ENCODE results near the gene GNA15. TPM values are rescaled to one million over a fixed set of nuclear protein-coding genes. Genes with fewer than 3 reads are reported as not detected.

GNA15 gene
- total RNA-seq, 2 experiments from 2014 or later = 44.1 to 45.5 TPM

DNA sequence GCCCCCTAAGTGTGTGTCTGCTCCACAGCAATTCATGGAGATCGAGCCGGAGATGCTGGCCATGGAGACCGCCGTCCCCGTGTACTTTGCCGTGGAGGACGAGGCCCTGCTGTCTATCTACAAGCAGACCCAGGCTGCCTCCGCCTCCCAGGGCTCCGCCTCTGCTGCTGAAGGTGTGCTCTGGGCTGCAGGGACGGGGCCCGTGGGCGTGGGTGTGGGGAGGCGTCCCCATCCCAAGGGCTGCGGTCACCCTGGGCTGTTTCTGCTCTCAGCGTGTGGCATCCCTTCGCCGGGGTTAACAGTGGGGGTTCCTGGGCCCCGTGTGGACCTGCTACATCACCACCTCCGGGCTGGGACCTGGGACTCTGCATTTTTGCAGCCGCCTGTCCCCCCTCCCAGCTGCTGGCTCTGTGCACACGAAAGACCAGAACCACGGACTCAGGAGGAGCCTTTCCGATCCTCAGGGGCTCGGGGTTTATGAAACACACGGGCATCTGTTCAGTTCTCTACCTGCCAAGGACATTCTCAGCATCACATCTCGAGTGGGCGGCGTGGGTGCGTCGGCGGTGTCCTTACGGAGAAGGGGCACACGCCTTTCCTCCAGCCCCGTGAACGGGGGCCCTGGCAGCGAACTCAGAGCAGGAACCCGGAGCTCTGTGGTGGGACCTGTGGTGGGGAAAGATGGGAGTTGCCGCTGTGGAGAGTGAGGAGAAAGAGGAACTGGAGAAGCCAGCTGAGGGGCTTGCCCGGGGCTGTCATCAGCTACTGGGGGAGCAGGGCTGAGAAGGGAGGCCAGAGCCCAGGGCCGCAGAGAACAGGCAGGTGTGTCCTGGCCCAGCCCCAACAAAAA lies 57.6 kb downstream of the GNA15 start:
- Mint-ChIP-seq H3K9me3 (no peaks in the 10 kb centered on the region), H3K27ac (no peak overlapping the region), H3K4me1 (ENCODE audit: low read depth) (peaks cover 12% of the 10 kb centered on the region), H3K36me3 (ENCODE audit: low read depth) (peaks cover 28% of the 10 kb centered on the region), H3K4me3 (no peak overlapping the region), H3K27me3 (no peaks in the 10 kb centered on the region)
- TF ChIP-seq, protein P1, sequence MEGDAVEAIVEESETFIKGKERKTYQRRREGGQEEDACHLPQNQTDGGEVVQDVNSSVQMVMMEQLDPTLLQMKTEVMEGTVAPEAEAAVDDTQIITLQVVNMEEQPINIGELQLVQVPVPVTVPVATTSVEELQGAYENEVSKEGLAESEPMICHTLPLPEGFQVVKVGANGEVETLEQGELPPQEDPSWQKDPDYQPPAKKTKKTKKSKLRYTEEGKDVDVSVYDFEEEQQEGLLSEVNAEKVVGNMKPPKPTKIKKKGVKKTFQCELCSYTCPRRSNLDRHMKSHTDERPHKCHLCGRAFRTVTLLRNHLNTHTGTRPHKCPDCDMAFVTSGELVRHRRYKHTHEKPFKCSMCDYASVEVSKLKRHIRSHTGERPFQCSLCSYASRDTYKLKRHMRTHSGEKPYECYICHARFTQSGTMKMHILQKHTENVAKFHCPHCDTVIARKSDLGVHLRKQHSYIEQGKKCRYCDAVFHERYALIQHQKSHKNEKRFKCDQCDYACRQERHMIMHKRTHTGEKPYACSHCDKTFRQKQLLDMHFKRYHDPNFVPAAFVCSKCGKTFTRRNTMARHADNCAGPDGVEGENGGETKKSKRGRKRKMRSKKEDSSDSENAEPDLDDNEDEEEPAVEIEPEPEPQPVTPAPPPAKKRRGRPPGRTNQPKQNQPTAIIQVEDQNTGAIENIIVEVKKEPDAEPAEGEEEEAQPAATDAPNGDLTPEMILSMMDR (IDR thresholded peaks at IDR 0.05) = no peak
- CTCF ChIA-PET = interaction anchor here (1.8 kb wide), 1 partner anchor 17 kb away, joined by 5 read pairs; no protein-coding TSS in a partner anchor
- intact Hi-C loops (cut with micrococcal nuclease) = no loop called here
- DNase-seq (no peak), ATAC-seq (no peak)
- POLR2A ChIA-PET = no interaction called here

GRCh38 chr19:3194106-3195087 lies 58.6 kb downstream of the GNA15 start:
- DNase-seq (no peak), ATAC-seq (no peak)
- Mint-ChIP-seq H3K36me3 (ENCODE audit: low read depth) (peaks cover 19% of the 10 kb centered on the region), H3K9me3 (no peaks in the 10 kb centered on the region), H3K27ac (no peak overlapping the region), H3K4me1 (ENCODE audit: low read depth) (peaks cover 3% of the 10 kb centered on the region), H3K27me3 (no peaks in the 10 kb centered on the region), H3K4me3 (no peak overlapping the region)
- CTCF ChIA-PET = interaction anchor here (1.8 kb wide), 1 partner anchor 16 kb away, joined by 5 read pairs; no protein-coding TSS in a partner anchor
- intact Hi-C loops (cut with micrococcal nuclease) = no loop called here
- POLR2A ChIA-PET = interaction anchor here (1.0 kb wide), 1 partner anchor 8 kb away, joined by 3 read pairs; no protein-coding TSS in a partner anchor
- TF ChIP-seq, protein P1 (IDR thresholded peaks at IDR 0.05) = no peak

- ChIA-PET CTCF (no interaction called here), POLR2A (no interaction called here)
- TF ChIP-seq, protein P1 (IDR thresholded peaks at IDR 0.05) = no peak
- no peak overlapping the region for H3K4me3 Mint-ChIP-seq
- peaks cover 16% of the 10 kb centered on the region for H3K36me3 Mint-ChIP-seq (ENCODE audit: low read depth)
- H3K27me3 Mint-ChIP-seq = no peaks in the 10 kb centered on the region
- H3K4me1 Mint-ChIP-seq (ENCODE audit: low read depth) = no peaks in the 10 kb centered on the region
- intact Hi-C loops (cut with micrococcal nuclease) = no loop called here
- no peak for DNase-seq
- H3K9me3 Mint-ChIP-seq = no peaks in the 10 kb centered on the region
- ATAC-seq = no peak
- H3K27ac Mint-ChIP-seq = no peak overlapping the region
These were observed 60.5 kb downstream of the GNA15 start for GRCh38 chr19:3196064-3196932.

DNA sequence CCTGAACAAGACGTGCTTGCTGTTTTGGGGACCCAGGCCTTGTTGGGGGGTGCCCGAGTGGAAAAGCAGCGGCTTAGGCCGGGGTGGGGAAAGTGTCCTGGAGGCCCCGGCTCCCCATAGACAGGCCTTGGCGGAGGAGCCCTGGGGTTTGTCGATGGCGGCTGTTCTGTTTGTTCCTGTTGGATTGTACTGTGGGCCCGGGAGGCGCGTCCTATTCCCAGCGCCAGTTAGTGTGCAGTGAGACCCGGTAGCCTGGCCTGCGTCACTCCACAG lies 61.0 kb downstream of the GNA15 start:
- intact Hi-C loops (cut with micrococcal nuclease) = no loop called here
- H3K4me3 Mint-ChIP-seq = no peak overlapping the region
- DNase-seq (no peak), ATAC-seq (no peak)
- CTCF ChIA-PET = no interaction called here
- no peaks in the 10 kb centered on the region for H3K27me3 Mint-ChIP-seq
- H3K9me3 Mint-ChIP-seq = no peaks in the 10 kb centered on the region
- H3K36me3 Mint-ChIP-seq (ENCODE audit: low read depth) = peaks cover 12% of the 10 kb centered on the region
- H3K4me1 Mint-ChIP-seq (ENCODE audit: low read depth) = no peaks in the 10 kb centered on the region
- no peak overlapping the region for H3K27ac Mint-ChIP-seq
- POLR2A ChIA-PET = no interaction called here
- TF ChIP-seq, protein P1 (IDR thresholded peaks at IDR 0.05) = no peak
